ENCODE results near the gene MED19. TPM values are rescaled to one million over a fixed set of nuclear protein-coding genes. Genes with fewer than 3 reads are reported as not detected.

MED19 gene
- total and polyA plus RNA-seq, 8 donors = 4.4 to 31.7 (median 16.8) TPM; not detected in 1

DNA sequence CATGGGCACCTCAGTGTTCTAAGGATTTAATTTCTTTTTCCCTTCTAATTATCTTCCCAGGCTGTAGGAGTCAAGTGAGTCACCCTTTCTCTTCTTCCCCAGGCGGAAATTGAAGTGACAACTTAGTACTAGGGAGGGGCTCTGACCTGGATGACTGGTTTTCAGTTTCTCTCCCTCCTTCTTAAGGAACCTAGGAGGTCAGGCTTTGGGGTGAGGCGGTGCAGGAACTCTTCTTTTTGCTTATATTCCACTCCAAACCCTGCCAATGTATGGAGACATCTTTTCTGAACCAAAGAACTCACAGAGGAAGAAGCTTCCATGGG lies 31.5 kb downstream of the MED19 start:
- peak in 1 of 2 donors; percentile 30 for DNase-seq
- H3K4me1 ChIP-seq = peaks cover 20 to 38% (median 29%) of the 10 kb centered on the region in 4 donors
- intact Hi-C loops (cut with DNase I; ENCODE audit: low total_unique reads) = no loop called here
- TF ChIP-seq EP300 (IDR thresholded peaks at IDR 0.05) (no peak), POLR2A (IDR thresholded peaks at IDR 0.05) (no peak), POLR2AphosphoS5 (IDR thresholded peaks at IDR 0.05) (peak in 1 of 3 donors; percentile 35)
- no peaks in the 10 kb centered on the region for H3K27me3 ChIP-seq
- H3K36me3 ChIP-seq = peaks cover 31 to 74% (median 68%) of the 10 kb centered on the region in 4 donors
- WGBS, 5 donors = 64 to 77% (median 70%) methylated on average over 2 of the region's 2 CpGs
- H3K9me3 ChIP-seq = no peaks in the 10 kb centered on the region
- H3K4me3 ChIP-seq = no peak overlapping the region
- H3K27ac ChIP-seq = peak overlapping the region in 2 of 5 donors; percentile 44 to 58

DNA sequence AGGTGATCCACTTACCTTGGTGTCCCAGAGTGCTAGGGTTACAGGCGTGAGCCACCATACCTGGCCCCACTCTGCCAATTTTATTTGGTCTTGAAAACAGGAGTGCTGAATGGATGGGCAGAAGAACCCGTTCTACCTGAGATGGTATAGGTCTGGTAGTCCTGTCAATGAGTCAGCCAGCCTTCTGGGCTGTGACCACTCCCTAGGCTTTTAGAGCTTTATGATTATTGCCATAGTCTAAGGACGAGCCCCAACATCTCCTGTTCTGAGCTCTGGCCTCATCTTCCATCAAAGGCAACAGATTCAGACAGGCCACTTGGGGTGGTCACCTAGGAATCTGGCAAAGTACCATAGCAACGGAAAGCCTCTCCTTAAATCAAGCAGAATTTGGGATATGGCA lies 32.6 kb downstream of the MED19 start:
- Histone ChIP-seq H3K36me3 (peaks cover 24 to 72% (median 68%) of the 10 kb centered on the region in 4 donors), H3K9me3 (no peaks in the 10 kb centered on the region), H3K27me3 (no peaks in the 10 kb centered on the region), H3K4me3 (no peak overlapping the region), H3K27ac (peak overlapping the region in 2 of 5 donors; percentile 5 to 58), H3K4me1 (peaks cover 25 to 49% (median 39%) of the 10 kb centered on the region in 4 donors)
- 81 to 88% (median 83%) methylated on average over 4 of the region's 4 CpGs for WGBS, 5 donors
- TF ChIP-seq, protein P1, sequence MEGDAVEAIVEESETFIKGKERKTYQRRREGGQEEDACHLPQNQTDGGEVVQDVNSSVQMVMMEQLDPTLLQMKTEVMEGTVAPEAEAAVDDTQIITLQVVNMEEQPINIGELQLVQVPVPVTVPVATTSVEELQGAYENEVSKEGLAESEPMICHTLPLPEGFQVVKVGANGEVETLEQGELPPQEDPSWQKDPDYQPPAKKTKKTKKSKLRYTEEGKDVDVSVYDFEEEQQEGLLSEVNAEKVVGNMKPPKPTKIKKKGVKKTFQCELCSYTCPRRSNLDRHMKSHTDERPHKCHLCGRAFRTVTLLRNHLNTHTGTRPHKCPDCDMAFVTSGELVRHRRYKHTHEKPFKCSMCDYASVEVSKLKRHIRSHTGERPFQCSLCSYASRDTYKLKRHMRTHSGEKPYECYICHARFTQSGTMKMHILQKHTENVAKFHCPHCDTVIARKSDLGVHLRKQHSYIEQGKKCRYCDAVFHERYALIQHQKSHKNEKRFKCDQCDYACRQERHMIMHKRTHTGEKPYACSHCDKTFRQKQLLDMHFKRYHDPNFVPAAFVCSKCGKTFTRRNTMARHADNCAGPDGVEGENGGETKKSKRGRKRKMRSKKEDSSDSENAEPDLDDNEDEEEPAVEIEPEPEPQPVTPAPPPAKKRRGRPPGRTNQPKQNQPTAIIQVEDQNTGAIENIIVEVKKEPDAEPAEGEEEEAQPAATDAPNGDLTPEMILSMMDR (IDR thresholded peaks at IDR 0.05) = no peak
- TF ChIP-seq POLR2A (IDR thresholded peaks at IDR 0.05) (no peak), EP300 (IDR thresholded peaks at IDR 0.05) (no peak), POLR2AphosphoS5 (IDR thresholded peaks at IDR 0.05) (no peak)
- no peak for DNase-seq
- intact Hi-C loops (cut with DNase I; ENCODE audit: low total_unique reads) = no loop called here

DNA sequence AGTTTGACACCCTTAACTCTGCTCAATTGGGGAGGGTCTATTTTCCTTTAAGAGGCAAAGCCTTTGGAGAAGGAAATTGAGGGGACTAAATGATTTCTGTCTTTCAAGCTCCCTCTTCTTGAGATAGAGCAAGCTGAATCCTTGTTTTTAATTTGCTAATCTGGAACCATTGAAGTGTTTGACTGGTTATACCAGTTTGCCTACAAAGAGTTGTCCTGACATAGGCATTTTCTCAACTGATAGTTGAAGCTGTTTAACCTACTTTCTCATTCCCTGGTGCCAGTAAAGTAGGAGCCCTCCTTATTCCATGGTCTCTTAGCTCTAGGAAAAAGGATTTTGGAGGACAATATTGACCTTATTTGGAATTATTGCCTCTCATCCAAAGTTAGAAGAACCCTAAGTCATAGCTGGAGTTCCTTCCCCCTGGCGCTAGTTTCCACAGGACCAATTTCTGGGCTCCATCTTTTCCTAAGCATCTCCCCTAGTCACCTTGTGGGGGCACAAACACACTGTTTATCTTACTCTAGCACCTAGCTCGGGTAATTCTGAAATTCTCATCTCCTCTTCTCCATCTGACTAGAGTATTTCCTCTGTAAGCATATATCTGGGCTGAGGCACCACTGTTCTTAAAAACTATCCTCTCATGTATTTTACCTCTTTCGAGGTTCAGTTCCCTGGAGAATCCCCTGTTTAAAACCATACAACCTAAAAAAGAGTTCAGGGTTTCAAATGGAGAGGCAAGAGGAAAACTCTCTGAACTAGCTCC lies 36.7 kb downstream of the MED19 start:
- H3K9me3 ChIP-seq = no peaks in the 10 kb centered on the region
- 74 to 85% (median 79%) methylated on average over 3 of the region's 3 CpGs for WGBS, 5 donors
- H3K36me3 ChIP-seq = peaks cover 25 to 67% (median 61%) of the 10 kb centered on the region in 4 donors
- intact Hi-C loops (cut with DNase I; ENCODE audit: low total_unique reads) = no loop called here
- TF ChIP-seq POLR2AphosphoS5 (IDR thresholded peaks at IDR 0.05) = no peak
- no peak for TF ChIP-seq EP300 (IDR thresholded peaks at IDR 0.05)
- no peak for TF ChIP-seq POLR2A (IDR thresholded peaks at IDR 0.05)
- TF ChIP-seq, protein P1 (IDR thresholded peaks at IDR 0.05) = no peak
- no peaks in the 10 kb centered on the region for H3K27me3 ChIP-seq
- peak in 1 of 2 donors; percentile 54 for DNase-seq
- peak overlapping the region in 1 of 4 donors; percentile 8 for H3K4me3 ChIP-seq
- H3K27ac ChIP-seq = peak overlapping the region in 1 of 5 donors; percentile 4
- H3K4me1 ChIP-seq = peaks cover 25 to 70% (median 48%) of the 10 kb centered on the region in 4 donors

DNA sequence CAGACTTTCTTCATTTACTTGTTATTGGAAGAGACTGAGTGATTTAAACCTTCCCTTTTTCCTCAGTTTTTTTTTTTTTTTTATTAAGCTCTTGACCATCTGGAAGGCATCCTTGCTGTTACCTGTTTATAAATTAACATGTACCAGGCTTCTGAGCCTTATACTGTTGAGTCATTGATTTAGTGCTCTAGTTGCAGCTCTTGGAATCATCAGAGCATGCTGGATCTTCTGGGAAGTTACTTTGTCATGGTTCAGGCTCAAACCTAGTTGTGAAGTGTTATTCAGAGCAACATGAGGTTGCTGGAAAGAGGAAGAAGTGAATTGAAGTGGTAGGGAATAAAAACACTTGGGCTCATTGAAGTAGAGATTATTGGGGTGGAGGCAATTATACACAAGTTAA lies 37.8 kb downstream of the MED19 start:
- H3K4me1 ChIP-seq = peaks cover 26 to 70% (median 48%) of the 10 kb centered on the region in 4 donors
- peaks cover 25 to 67% (median 61%) of the 10 kb centered on the region in 4 donors for H3K36me3 ChIP-seq
- no peaks in the 10 kb centered on the region for H3K27me3 ChIP-seq
- no peak overlapping the region for H3K4me3 ChIP-seq
- H3K9me3 ChIP-seq = no peaks in the 10 kb centered on the region
- no peak for DNase-seq
- TF ChIP-seq POLR2A (IDR thresholded peaks at IDR 0.05) = no peak
- no peak for TF ChIP-seq EP300 (IDR thresholded peaks at IDR 0.05)
- TF ChIP-seq POLR2AphosphoS5 (IDR thresholded peaks at IDR 0.05) = no peak
- TF ChIP-seq, protein P1 (IDR thresholded peaks at IDR 0.05) = no peak
- no peak overlapping the region for H3K27ac ChIP-seq
- intact Hi-C loops (cut with DNase I; ENCODE audit: low total_unique reads) = no loop called here

DNA sequence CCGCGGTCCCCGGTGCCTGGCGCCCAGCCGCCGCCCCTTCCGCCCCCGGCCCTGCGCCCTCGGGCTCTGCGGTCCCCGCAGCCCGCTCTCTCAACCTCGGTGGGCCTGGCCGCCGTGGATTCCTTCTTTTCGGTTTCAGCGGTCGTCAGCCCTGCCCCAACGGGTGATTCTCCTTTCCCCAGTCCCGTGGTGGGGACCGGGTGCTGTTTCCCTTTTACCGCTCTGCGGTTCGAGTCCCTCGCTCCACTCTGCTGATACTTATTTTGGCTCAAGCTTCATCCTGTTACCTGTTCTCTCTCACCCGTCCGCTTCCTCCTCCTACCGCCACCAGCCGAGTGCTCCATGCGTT lies 43.6 kb downstream of the MED19 start:
- H3K4me3 ChIP-seq = peak overlapping the region; percentile 67 to 97 (median 80)
- H3K27me3 ChIP-seq = no peaks in the 10 kb centered on the region
- H3K9me3 ChIP-seq = no peaks in the 10 kb centered on the region
- peak overlapping the region; percentile 86 to 99 (median 98) for H3K27ac ChIP-seq
- intact Hi-C loops (cut with DNase I; ENCODE audit: low total_unique reads) = no loop called here
- H3K36me3 ChIP-seq = peaks cover 15 to 20% (median 18%) of the 10 kb centered on the region in 4 donors
- DNase-seq = no peak
- 0 to 1% (median 0%) methylated on average over 30 to 31 of the region's 31 CpGs for WGBS, 5 donors
- peaks cover 17 to 51% (median 36%) of the 10 kb centered on the region in 4 donors for H3K4me1 ChIP-seq
- no peak for TF ChIP-seq POLR2A (IDR thresholded peaks at IDR 0.05)
